Activated naive CD4-positive, alpha-beta T cell treated with anti-CD3 and anti-CD28 coated beads, Interleukin-2, amount 50 U/mL, for 24 hours (primary cell): ENCODE measurements around the gene CNIH4.
A peak's percentile ranks its signal among the peaks of the same experiment; 100 is the strongest.
"Not testable (repeated sequence)": the region's sequence is repeated elsewhere in the genome, so short reads cannot be mapped to it uniquely, and the experiment has no call there.

Source experiments
- H3K27ac Mint-ChIP-seq: one replicate; pipeline ENCODE4 v1.8.0; 2021; ENCODE audit warnings: mild to moderate bottlenecking, mixed read lengths
- H3K27me3 Mint-ChIP-seq: one replicate; pipeline ENCODE4 v1.8.0; 2021; ENCODE audit warnings: mixed read lengths
- H3K36me3 Mint-ChIP-seq: one replicate; pipeline ENCODE4 v1.8.0; 2021; ENCODE audit warnings: mixed read lengths
- H3K4me1 Mint-ChIP-seq: one replicate; pipeline ENCODE4 v1.8.0; 2021; ENCODE audit warnings: mixed read lengths
- H3K4me3 Mint-ChIP-seq: one replicate; pipeline ENCODE4 v1.8.0; 2021; ENCODE audit warnings: mild to moderate bottlenecking, mixed read lengths
- H3K9me3 Mint-ChIP-seq: one replicate; pipeline ENCODE4 v1.8.0; 2021; ENCODE audit warnings: mixed read lengths

The CNIH4 gene

DNA sequence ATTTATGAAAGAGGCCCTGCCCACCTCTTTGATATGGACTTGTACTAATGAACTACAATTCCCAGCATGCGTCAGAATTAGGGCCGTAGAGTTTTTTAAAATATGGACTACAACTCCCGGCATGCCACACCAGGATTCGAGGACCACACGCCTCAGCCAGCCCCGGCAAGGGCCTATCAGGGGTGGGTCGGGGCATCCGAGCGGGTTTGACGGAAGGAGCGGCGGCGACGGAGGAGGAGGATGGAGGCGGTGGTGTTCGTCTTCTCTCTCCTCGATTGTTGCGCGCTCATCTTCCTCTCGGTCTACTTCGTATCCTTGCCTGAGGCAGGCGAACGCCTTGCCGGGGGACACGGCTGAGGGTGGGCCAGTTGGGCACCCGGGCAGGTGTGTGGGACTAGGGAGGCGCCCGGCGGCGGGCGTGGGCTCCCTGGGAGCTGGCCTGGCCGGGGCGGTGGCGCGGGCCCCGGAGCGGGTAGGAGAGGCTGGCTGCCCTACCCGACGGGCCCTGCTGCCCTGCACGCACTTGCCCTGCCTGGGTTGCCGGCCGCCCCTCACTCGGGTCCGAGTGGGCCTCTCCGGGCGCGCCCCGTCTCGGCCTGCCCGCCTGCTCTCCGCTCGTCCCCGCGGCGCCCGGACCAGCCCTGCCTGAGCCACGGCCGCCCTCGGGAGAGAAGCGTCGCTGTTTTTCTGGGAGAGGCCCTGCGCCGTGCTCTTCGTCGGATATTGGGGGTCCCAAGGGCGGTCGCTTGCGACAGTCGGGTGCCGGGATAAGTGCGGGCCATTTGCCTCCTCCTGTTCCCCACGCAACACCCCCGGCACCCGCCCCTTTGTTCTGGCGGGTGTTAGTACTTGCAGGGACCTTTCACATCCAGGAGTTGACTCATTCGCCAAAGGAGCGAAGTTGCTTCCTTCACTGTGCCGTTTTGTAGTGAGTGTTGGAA lies at the start of gene CNIH4:
TSS of gene CNIH4 (plus strand) at position 195 of the 941 bp plus-strand sequence. CDS start at position 241, 46 bp downstream.
- Mint-ChIP-seq H3K4me3 (peak within 1 kb of the TSS; percentile 90), H3K4me1 (peaks cover 40% of the 10 kb centered on the region), H3K27ac (peak within 1 kb of the TSS; percentile 93)

DNA sequence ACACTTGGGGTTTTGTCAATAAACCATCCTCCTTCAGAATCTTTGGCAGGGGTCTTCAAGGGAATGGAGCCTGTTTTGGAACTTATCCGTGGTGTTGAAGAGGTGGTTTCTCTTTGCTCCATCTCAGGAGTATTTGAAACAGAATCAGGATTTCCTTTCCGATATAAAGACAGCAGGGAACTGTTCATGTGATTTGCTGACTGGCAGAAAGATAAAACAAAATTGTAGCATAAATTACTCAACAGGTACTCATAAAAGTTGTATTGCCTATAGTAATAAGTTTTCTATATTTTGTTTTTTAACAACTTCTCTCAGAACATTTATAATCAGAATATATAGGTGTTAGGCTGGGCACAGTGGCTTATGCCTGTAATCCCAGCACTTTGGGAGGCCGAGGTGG lies 48.6 kb upstream of the CNIH4 start:
- H3K36me3 Mint-ChIP-seq: peaks cover 15% of the 10 kb centered on the region
- no peaks in the 10 kb centered on the region for H3K27me3 Mint-ChIP-seq
- no peak overlapping the region for H3K4me3 Mint-ChIP-seq
- H3K27ac Mint-ChIP-seq: no peak overlapping the region
- no peaks in the 10 kb centered on the region for H3K4me1 Mint-ChIP-seq
- H3K9me3 Mint-ChIP-seq: no peaks in the 10 kb centered on the region

More for the DNA sequence above, at the start of gene CNIH4:
- Mint-ChIP-seq H3K36me3 (peaks cover 5% of the 10 kb centered on the region), H3K27me3 (no peaks in the 10 kb centered on the region), H3K9me3 (no peaks in the 10 kb centered on the region)

DNA sequence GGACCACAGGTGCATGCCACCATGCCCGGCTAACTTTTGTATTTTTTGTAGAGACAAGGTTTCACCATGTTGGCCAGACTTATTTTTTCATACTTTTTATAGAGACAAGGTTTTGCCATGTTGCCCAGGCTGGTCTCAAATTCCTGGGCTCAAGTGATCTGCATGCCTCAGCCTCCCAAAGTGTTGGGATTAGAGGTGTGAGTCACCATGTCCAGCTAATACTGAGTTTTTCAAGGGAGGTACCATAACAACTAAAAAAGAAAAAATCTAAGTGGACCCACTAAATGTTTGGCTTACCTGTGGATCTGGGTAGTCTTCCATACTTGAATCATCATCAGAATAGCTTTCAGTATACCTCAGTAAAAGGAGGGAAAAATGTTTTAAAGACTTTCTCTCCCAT lies 45.2 kb upstream of the CNIH4 start:
- not testable (repeated sequence) for H3K36me3 Mint-ChIP-seq, H3K27me3 Mint-ChIP-seq, H3K4me3 Mint-ChIP-seq, H3K9me3 Mint-ChIP-seq, H3K4me1 Mint-ChIP-seq, H3K27ac Mint-ChIP-seq

DNA sequence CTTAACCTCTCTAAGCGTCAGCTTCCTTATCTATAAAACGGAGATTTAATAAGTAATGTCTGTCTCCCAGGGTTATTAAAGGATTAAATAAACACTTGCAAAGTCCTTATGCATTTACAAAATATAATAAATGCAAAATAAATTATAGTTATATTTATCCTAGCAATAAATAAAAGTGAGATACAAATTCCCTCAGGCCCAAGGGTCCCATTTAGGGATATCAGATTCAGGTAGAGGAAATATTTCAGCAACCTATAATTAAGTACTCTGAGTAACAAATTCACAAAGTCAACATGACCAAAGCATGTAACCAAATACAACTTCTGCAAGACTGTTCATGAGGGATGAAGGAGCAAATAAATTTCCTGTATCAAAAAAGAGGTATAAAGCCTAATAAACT lies 44.7 kb upstream of the CNIH4 start:
- peaks cover 10% of the 10 kb centered on the region for H3K36me3 Mint-ChIP-seq
- H3K4me3 Mint-ChIP-seq: no peak overlapping the region
- H3K27me3 Mint-ChIP-seq: no peaks in the 10 kb centered on the region
- H3K9me3 Mint-ChIP-seq: no peaks in the 10 kb centered on the region
- no peak overlapping the region for H3K27ac Mint-ChIP-seq
- no peaks in the 10 kb centered on the region for H3K4me1 Mint-ChIP-seq

DNA sequence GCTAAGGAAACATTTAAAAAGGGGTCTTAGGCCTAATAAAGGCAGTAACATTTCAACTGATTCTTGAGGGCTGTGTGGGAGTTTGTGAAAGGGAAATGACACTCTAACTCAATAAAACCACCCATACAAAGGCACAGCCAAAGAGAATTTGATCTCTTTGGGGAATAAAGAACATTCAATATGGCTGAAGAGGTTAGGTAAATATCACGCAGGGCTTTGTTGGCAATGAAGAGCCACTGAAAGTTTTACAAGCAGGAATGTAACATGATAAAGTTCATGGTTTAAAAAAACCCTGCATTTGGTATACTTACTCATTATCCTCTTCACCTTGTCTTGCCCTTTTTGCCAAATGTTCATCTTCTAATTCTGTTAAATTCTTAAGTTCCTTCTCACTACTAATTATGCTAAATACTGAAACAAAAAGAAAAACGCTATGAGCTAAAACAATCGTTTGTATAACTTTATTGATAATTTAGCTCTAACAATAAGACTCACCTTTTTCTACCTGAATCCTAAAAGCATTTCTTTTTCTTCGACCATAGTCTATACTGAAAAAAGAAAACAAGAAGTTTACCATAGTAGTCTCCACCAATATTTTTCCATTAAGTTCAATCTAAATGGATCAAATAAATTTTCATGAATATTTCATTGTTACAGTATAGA lies 39.2 kb upstream of the CNIH4 start:
- Mint-ChIP-seq H3K27me3 (no peaks in the 10 kb centered on the region), H3K36me3 (peaks cover 6% of the 10 kb centered on the region), H3K4me3 (no peak overlapping the region), H3K9me3 (no peaks in the 10 kb centered on the region), H3K4me1 (peaks cover 16% of the 10 kb centered on the region), H3K27ac (no peak overlapping the region)

DNA sequence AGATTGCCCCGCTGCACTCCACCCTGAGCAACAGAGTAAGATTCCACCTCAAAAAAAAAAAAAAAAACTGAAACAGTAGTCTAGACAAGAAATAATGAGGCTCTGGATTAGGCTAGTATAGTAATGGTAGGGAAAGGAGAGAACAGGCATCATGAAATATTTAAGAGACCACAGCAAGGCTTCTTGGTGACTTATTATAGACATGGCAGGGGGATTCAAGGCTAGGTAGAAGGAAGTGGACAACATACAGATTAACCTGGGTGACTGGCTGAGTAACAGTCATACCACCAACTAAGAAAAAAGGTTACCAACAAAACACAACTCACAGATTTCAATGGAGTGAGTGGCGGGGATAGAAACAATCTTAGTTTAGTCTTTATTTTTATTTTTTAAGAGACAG lies 35.0 kb upstream of the CNIH4 start:
- H3K27ac Mint-ChIP-seq: no peak overlapping the region
- peaks cover 3% of the 10 kb centered on the region for H3K36me3 Mint-ChIP-seq
- no peaks in the 10 kb centered on the region for H3K9me3 Mint-ChIP-seq
- H3K4me3 Mint-ChIP-seq: no peak overlapping the region
- H3K4me1 Mint-ChIP-seq: peaks cover 37% of the 10 kb centered on the region
- H3K27me3 Mint-ChIP-seq: no peaks in the 10 kb centered on the region

DNA sequence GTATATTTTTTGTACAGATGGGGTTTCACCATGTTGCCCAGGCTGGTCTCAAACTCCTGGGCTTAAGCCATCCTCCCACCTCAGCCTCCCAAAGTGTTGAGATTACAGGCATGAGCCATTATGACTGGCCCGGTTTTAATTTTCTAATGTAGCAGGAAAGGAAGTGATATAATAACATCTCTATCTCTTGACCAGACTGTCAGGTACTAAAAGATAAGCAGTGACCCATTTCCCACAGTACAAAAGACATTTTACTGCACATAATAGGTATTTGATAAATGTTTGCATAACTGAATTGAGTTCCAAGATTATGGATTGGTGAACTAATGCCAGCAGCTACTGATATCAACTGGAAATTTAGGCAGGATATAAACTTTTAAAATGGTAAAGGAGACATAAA lies 30.7 kb upstream of the CNIH4 start:
- Mint-ChIP-seq H3K27ac (no peak overlapping the region), H3K4me1 (peaks cover 53% of the 10 kb centered on the region), H3K27me3 (no peaks in the 10 kb centered on the region), H3K9me3 (no peaks in the 10 kb centered on the region), H3K36me3 (peaks cover 3% of the 10 kb centered on the region), H3K4me3 (no peak overlapping the region)

DNA sequence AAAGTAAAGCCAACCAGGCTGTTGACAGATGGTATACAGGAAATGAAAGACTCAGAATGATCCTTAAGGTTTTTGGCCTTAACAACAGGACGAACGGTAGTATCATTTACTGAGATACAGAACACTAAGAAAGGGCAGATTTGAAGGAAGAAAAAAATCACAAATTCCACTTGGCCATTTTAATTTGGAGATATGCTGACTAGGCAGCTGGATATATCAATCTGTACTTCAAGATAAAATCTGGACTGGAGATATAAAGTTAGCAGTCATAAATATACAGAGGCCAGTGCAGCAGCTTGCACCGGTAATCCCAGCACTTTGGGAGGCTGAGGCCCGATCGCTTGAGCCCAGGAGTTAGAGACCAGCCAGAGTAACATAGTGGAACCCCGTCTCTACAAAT lies 28.0 kb upstream of the CNIH4 start:
- Mint-ChIP-seq H3K4me3 (peak overlapping the region; percentile 98), H3K9me3 (no peaks in the 10 kb centered on the region), H3K36me3 (no peaks in the 10 kb centered on the region), H3K27ac (peak overlapping the region; percentile 8), H3K4me1 (peaks cover 41% of the 10 kb centered on the region), H3K27me3 (no peaks in the 10 kb centered on the region)

DNA sequence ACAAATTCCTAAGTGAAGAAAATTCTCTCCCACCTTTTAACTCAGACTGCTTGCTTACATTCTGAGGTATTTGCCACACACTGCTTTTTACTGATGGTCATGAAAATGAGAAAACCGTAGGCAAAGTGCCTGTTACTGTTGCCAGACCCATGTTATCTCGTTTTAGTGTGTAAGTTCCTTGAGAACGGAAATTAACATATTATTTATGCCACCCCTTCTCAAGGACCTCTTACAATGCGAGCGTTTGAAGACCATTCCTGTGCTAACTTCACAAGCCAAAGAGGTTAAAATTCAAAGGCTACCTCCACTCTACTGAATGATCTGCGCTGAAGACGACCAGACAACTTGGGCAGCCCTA lies 27.2 kb upstream of the CNIH4 start:
- H3K27me3 Mint-ChIP-seq: no peaks in the 10 kb centered on the region
- H3K36me3 Mint-ChIP-seq: no peaks in the 10 kb centered on the region
- H3K4me1 Mint-ChIP-seq: peaks cover 44% of the 10 kb centered on the region
- H3K27ac Mint-ChIP-seq: peak overlapping the region; percentile 100
- H3K4me3 Mint-ChIP-seq: peak overlapping the region; percentile 98
- no peaks in the 10 kb centered on the region for H3K9me3 Mint-ChIP-seq

DNA sequence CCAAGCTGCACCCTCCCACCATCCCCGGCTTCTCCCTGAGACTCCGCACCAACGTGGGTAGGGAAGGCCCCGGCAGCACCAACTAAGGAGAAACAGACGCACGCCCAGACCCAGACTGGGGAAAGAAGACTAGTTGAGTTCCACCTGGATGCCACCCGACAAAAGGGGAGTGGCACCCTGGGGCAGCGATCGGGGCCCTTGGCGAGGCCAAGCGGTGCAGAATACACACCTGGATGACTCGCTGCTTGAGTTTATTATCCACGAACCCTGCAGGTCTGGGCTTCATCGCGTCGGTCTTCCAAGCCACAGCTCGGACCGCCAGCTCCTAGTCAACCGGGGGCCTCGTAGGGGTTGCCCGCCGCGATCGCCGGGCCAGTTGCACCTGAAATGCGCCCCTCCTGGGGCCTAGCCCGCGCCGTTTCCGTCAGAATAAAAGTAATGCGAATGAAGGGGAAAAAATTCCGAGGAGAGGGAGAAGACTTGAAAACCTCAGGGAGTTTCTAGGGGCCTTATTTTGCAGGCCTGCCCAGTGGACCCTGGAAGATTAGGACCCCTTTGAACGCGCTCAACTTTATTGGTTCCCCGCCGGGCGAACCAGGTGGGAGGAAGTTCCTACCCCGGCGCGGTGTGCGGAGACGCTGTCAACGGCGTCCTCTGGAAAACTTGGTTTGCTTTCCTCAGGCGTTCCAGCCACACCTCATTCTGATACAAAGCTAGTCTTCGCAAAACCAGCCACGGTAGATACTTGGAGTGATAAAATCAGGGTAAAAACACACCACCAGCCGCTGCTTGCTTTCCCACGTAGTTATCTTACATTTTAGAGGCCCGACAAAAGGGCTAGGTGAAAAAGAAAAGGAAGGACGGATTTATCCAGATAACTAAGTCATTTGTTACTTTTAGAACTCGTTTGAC lies 26.6 kb upstream of the CNIH4 start, which contains the start of gene NVL:
TSS of gene NVL (minus strand) at position 331 of the 912 bp plus-strand sequence. CDS start at position 286, 45 bp downstream.
- H3K36me3 Mint-ChIP-seq: no peaks in the 10 kb centered on the region
- H3K9me3 Mint-ChIP-seq: no peaks in the 10 kb centered on the region
- H3K27me3 Mint-ChIP-seq: no peaks in the 10 kb centered on the region
- H3K4me3 Mint-ChIP-seq: peak within 1 kb of the TSS; percentile 98
- peak within 1 kb of the TSS; percentile 100 for H3K27ac Mint-ChIP-seq
- H3K4me1 Mint-ChIP-seq: peaks cover 42% of the 10 kb centered on the region

DNA sequence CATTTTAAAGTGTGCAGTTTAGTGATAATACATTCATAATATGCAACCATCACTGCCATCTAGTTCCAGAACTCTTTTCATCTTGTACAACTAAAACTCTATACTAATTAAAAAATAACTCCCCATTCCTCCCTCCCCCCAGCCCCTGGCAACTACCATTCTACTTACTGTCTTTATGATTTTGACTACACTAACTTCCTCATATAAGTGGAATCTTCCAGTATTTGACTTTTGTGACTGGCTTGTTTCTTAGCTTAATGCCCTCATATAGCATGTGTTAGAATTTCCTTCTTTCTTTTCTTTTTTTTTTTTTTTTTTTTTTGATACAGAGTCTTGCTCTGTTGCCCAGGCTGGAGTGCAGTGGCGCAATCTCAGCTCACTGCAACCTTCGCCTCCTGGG lies 25.4 kb upstream of the CNIH4 start:
- H3K27ac Mint-ChIP-seq: no peak overlapping the region
- no peaks in the 10 kb centered on the region for H3K9me3 Mint-ChIP-seq
- peak overlapping the region; percentile 98 for H3K4me3 Mint-ChIP-seq
- H3K4me1 Mint-ChIP-seq: peaks cover 38% of the 10 kb centered on the region
- no peaks in the 10 kb centered on the region for H3K27me3 Mint-ChIP-seq
- H3K36me3 Mint-ChIP-seq: no peaks in the 10 kb centered on the region

DNA sequence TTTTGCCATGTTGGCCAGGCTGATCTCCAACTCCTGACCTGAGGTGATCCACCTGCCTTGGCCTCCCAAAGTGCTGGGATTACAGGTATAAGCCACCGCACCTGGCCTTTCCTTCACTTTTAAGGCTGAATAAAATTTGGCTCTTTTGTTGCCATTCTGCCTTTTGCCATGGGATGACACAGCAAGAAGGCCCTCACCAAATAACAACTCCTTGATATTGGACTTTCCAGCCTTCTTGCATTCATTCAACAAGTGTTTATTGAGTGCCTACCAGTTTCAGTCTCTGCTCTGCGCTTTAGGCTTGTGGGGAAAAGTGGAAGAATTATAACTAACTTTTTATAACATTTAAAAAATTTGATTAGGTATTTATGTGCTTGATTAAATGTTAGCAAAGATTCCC lies 24.9 kb upstream of the CNIH4 start:
- Mint-ChIP-seq H3K4me3 (no peak overlapping the region), H3K36me3 (no peaks in the 10 kb centered on the region), H3K27me3 (no peaks in the 10 kb centered on the region), H3K4me1 (peaks cover 38% of the 10 kb centered on the region), H3K9me3 (no peaks in the 10 kb centered on the region), H3K27ac (no peak overlapping the region)

DNA sequence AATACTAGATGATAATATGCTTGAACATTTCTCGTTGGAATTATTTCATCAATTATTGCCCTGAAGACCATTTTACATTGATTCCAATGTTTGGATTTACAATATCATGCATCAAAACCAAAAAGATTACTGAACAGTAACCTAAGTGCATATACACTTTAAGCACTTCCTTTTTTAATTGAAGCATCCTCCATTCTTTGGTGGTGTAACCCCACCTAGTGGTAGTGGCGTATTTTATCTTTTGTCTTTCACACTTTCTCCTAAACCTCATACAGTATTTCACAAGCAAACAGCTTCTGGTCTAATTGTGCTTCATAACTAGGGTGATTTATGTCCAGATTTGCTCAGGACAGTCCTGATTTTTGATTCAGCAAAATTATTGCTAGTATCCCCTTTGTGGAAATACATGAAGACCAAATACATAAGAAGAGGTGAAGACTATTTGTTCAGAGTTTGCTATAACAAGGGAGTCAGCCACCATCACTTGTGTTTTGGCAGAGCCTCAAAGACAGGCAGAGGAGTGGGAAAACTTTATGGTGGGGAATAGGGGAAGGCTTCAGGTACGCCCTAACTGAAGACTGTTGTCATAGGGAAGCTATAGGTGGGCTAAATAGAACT lies 23.3 kb upstream of the CNIH4 start:
- Mint-ChIP-seq H3K9me3 (no peaks in the 10 kb centered on the region), H3K4me3 (peak overlapping the region; percentile 15), H3K27ac (peak overlapping the region; percentile 47), H3K4me1 (peaks cover 26% of the 10 kb centered on the region), H3K36me3 (no peaks in the 10 kb centered on the region), H3K27me3 (no peaks in the 10 kb centered on the region)

DNA sequence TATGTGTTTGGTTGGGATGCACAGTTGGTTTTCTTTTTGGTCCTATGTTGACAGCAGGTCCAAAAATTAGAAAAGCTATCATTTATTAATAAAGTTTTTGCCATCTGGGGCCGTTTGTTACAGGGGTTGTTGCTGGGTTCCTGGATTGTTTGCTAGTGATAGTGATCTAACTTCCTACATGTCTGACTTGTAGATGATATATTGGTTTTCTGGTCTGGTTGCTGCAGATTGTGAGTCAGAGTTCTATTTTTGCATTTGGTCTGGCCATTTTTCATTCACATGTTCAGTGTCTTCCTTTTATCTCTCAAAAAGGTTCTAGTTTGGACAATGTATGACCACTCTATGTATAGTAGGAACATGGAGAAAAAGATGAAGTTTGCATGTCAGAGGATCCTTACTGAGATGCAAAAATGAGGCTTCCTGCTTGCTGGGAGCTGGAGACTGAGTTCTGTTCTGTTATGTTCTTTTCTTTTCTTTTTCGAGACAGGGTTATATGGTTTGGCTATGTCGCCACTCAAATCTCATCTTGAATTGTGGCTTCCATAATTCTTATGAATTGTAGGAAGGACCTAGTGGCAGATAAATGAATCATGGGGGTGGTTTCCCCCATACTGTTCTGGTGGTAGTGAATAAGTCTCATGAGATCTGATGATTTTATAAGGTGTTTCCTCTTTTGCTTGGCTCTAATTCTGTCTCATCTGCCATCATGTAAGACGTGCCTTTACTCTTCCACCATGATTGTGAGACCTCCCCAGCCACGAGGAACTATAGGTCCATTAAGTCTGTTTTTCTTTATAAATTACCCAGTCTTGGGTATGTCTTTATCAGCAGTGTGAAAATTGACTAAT lies 22.5 kb upstream of the CNIH4 start:
- no peaks in the 10 kb centered on the region for H3K9me3 Mint-ChIP-seq
- H3K4me3 Mint-ChIP-seq: no peak overlapping the region
- no peaks in the 10 kb centered on the region for H3K27me3 Mint-ChIP-seq
- peak overlapping the region; percentile 44 for H3K27ac Mint-ChIP-seq
- H3K4me1 Mint-ChIP-seq: peaks cover 23% of the 10 kb centered on the region
- H3K36me3 Mint-ChIP-seq: no peaks in the 10 kb centered on the region
